A549 (cell line): ENCODE results near the gene TNS3. TPM values are rescaled to one million over a fixed set of nuclear protein-coding genes. Genes with fewer than 3 reads are reported as not detected.

ENCODE experiments used
- ATAC-seq, 2 experiments: fragments of 200-7000 bp in 1 of 2; fragments of >200 bp in 1 of 2; cut with Nextera tagmentation in 1 of 2; cut with Tn5 transposase in 1 of 2; 3 replicates each; pipeline versions ENCODE4 v1.8.0 to v1.9.1; 2018 to 2020; ENCODE audit warnings: mild to moderate bottlenecking in 1 of 2, moderate library complexity in 1 of 2
- CTCF ChIA-PET: fragments of 300-600 bp; sonication (Branson Sonifier 250); formaldehyde crosslinking; extraction: SDS; loops from one replicate; lab custom pipeline; 2021; ENCODE audit warnings: antibody characterized with exemption, inconsistent platforms; lab: Yijun Ruan, JAX
- POLR2A ChIA-PET: fragments of 350-600 bp; formaldehyde crosslinking; extraction: SDS; loops from one replicate; lab custom pipeline; 2021; ENCODE audit warnings: antibody characterized with exemption, inconsistent platforms; lab: Yijun Ruan, JAX
- DNase-seq, 2 experiments: peaks; one replicate each; pipeline versions ENCODE4 v3.0.0 to v3.0.0-alpha.2; 2011 to 2016; ENCODE audit warnings: low read depth in 1 of 2, low spot score in 1 of 2
- FAIRE-seq: peaks from 2 replicates; lab custom pipeline; 2011; peaks lifted over from hg19 to GRCh38; lab: Jason Lieb, UNC
- H3K27ac ChIP-seq, 2 experiments: fragments of >200 bp; sonication (Bioruptor Twin); formaldehyde crosslinking; 3 replicates each; pipeline ENCODE4 v1.5.1; 2016 to 2017
- H3K4me1 ChIP-seq: fragments of >200 bp; sonication (Bioruptor Twin); formaldehyde crosslinking; 3 replicates; pipeline ENCODE4 v1.6.1; 2016
- H3K4me2 ChIP-seq: fragments of >200 bp; sonication (Bioruptor Twin); formaldehyde crosslinking; 3 replicates; pipeline ENCODE4 v1.6.1; 2016
- H3K4me3 ChIP-seq: fragments of >200 bp; sonication (Bioruptor Twin); formaldehyde crosslinking; 3 replicates; pipeline ENCODE4 v1.5.1; 2016
- H3K9me3 ChIP-seq: fragments of >200 bp; sonication (Bioruptor Twin); formaldehyde crosslinking; 3 replicates; pipeline ENCODE4 v1.6.1; 2016
- BCL3 ChIP-seq: fragments of >200 bp; sonication (Bioruptor Twin); formaldehyde crosslinking; IDR thresholded peaks from 3 replicates; pipeline ENCODE4 v1.6.1; 2016
- BHLHE40 ChIP-seq: IDR thresholded peaks from 2 replicates; pipeline ENCODE4 v1.6.1; 2012; ENCODE audit warnings: low read depth, low read length, inconsistent platforms
- CBX2 ChIP-seq: fragments of 200-600 bp; sonication (generic); IDR thresholded peaks from 2 replicates; pipeline ENCODE4 v1.6.1; 2016; ENCODE audit warnings: low read depth, mild to moderate bottlenecking, borderline replicate concordance
- CEBPB ChIP-seq, 2 experiments: fragments of >200 bp in 1 of 2; sonication (Bioruptor Twin) in 1 of 2; formaldehyde crosslinking in 1 of 2; IDR thresholded peaks; 2 replicates each; pipeline ENCODE4 v1.6.1; 2012 to 2016
- CHD2 ChIP-seq: fragments of 150-350 bp; IDR thresholded peaks from 2 replicates; pipeline ENCODE4 v1.6.1; 2014; ENCODE audit warnings: low read length; ENCODE audit not compliant: partially characterized antibody
- EHMT2 ChIP-seq: fragments of 200-600 bp; sonication (generic); IDR thresholded peaks from 2 replicates; pipeline ENCODE4 v1.6.1; 2016; ENCODE audit warnings: antibody characterized with exemption, low read depth, mild to moderate bottlenecking, moderate library complexity
- FOSB ChIP-seq: fragments of 250-450 bp; sonication (Bioruptor Pico); IDR thresholded peaks from 2 replicates; pipeline ENCODE4 v1.5.0; 2020; ENCODE audit warnings: mild to moderate bottlenecking, moderate library complexity
- FOSL2 ChIP-seq, 2 experiments: fragments of 450-650 bp in 1 of 2; fragments of >200 bp in 1 of 2; sonication (Bioruptor Twin) in 1 of 2; formaldehyde crosslinking; IDR thresholded peaks; 2 replicates each; pipeline versions ENCODE4 v1.5.0 to v1.6.1; 2016 to 2020; ENCODE audit warnings: mild to moderate bottlenecking in 1 of 2, moderate library complexity in 1 of 2
- FOXS1 ChIP-seq: fragments of 250-450 bp; sonication (Bioruptor Pico); IDR thresholded peaks from 2 replicates; pipeline ENCODE4 v1.5.0; 2020; ENCODE audit warnings: mild to moderate bottlenecking, moderate library complexity
- GATA3 ChIP-seq: IDR thresholded peaks from 2 replicates; pipeline ENCODE4 v1.6.1; 2012; ENCODE audit warnings: borderline replicate concordance
- HDAC2 ChIP-seq: fragments of 200-600 bp; sonication (generic); IDR thresholded peaks from 2 replicates; pipeline ENCODE4 v1.6.1; 2016
- HEYL ChIP-seq: fragments of 250-450 bp; sonication (Bioruptor Pico); IDR thresholded peaks from 2 replicates; pipeline ENCODE4 v1.8.0; 2021; ENCODE audit warnings: mild to moderate bottlenecking, moderate library complexity
- HOXA7 ChIP-seq: fragments of 250-450 bp; sonication (Bioruptor Pico); IDR thresholded peaks from 2 replicates; pipeline ENCODE4 v1.5.0; 2020; ENCODE audit warnings: mild to moderate bottlenecking, moderate library complexity
- HOXB13 ChIP-seq: fragments of 250-450 bp; sonication (Bioruptor Pico); IDR thresholded peaks from 2 replicates; pipeline ENCODE4 v1.5.0; 2020; ENCODE audit warnings: low read depth, mild to moderate bottlenecking, moderate library complexity
- JUN ChIP-seq, 2 experiments: fragments of >200 bp; sonication (Bioruptor Twin); formaldehyde crosslinking; IDR thresholded peaks; 2 replicates in 1 of 2; 3 replicates in 1 of 2; pipeline ENCODE4 v1.6.1; 2016 to 2017
- JUNB ChIP-seq: fragments of >200 bp; sonication (Bioruptor Twin); formaldehyde crosslinking; IDR thresholded peaks from 2 replicates; pipeline ENCODE4 v1.6.1; 2016
- KDM5A ChIP-seq: fragments of 200-600 bp; sonication (generic); IDR thresholded peaks from 2 replicates; pipeline ENCODE4 v1.6.1; 2016; ENCODE audit warnings: antibody characterized with exemption, mild to moderate bottlenecking
- MYC ChIP-seq: IDR thresholded peaks from 2 replicates; pipeline ENCODE4 v1.6.1; 2012; ENCODE audit warnings: mild to moderate bottlenecking, inconsistent platforms, low read length, improper control_type of control experiment, borderline replicate concordance
- NPAS2 ChIP-seq: fragments of 250-450 bp; sonication (Bioruptor Pico); IDR thresholded peaks from 2 replicates; pipeline ENCODE4 v1.8.0; 2022; ENCODE audit warnings: mild to moderate bottlenecking, moderate library complexity, borderline replicate concordance
- NR3C1 ChIP-seq: fragments of >200 bp; sonication (Bioruptor Twin); formaldehyde crosslinking; IDR thresholded peaks from 3 replicates; pipeline ENCODE4 v1.6.1; 2017
- POLR2A ChIP-seq: IDR thresholded peaks from 2 replicates; pipeline ENCODE4 v1.6.1; 2012; ENCODE audit warnings: mild to moderate bottlenecking, low read length
- TFCP2L1 ChIP-seq: fragments of 250-450 bp; sonication (Bioruptor Pico); IDR thresholded peaks from 2 replicates; pipeline ENCODE4 v1.5.0; 2021; ENCODE audit warnings: mild to moderate bottlenecking
- ZFP36 ChIP-seq: fragments of 450-650 bp; IDR thresholded peaks from 2 replicates; pipeline ENCODE4 v1.6.1; 2014; ENCODE audit warnings: borderline replicate concordance; ENCODE audit not compliant: partially characterized antibody
- ZNF302 ChIP-seq: fragments of 250-450 bp; sonication (Bioruptor Pico); IDR thresholded peaks from 2 replicates; pipeline ENCODE4 v1.9.0; 2021; ENCODE audit warnings: inconsistent platforms, mild to moderate bottlenecking, moderate library complexity
- WGBS: methylation state at CpG from one replicate; pipeline ENCODE4 v1.1.6; 2017; ENCODE audit errors: missing lambda C conversion rate; 5-methylcytosine and 5-hydroxymethylcytosine counted together
- polyA plus RNA-seq, 4 experiments: library from polyadenylated mRNA; depleted of rRNA in 3 of 4; stranded (reverse); fragments of >200 nt; fragmentation: RNase III in 1 of 4; extraction: RNeasy Plus Mini Kit Qiagen cat#74134 plus additional on column Dnase treatment in 1 of 4; gene quantifications; 2 replicates in 3 of 4; 3 replicates in 1 of 4; pipeline ENCODE4 v1.2.3, GENCODE V29; 2011 to 2017
- TF ChIP-seq, protein P1 (sequence below): fragments of >200 bp; sonication (Bioruptor Twin); formaldehyde crosslinking; IDR thresholded peaks from 2 replicates; pipeline ENCODE4 v1.6.1; 2016
- TF ChIP-seq, protein P2 (sequence below): fragments of 250-450 bp; sonication (Bioruptor Pico); IDR thresholded peaks from 2 replicates; pipeline ENCODE4 v1.5.0; 2020; ENCODE audit warnings: low read depth, mild to moderate bottlenecking, moderate library complexity

The TNS3 gene
- polyA plus RNA-seq, 2 of the 4 experiments (the other 2 are of a cell fraction), result 107 to 134 TPM

DNA sequence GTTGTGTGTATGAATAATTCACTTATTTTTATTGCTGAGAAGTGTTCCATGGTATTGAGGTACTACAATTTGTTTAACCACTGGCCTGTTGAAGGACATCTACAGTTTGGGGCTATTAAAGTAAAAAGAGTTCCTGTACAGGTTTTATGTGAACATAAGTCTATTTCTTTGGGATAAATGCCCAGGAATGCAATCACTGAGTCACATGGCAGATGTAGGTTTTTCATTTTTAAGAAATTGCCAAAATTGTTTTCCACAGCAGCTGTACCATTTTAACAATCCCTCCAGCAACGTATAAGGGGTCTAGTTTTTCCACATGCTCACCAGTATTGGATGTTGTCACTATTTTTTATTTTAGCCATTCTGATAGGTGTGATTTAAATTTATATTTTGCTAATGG is 243.9 kb downstream of the TNS3 start:
- Histone ChIP-seq H3K4me3 (no peak overlapping the region), H3K9me3 (no peaks in the 10 kb centered on the region), H3K4me1 (peaks cover 29% of the 10 kb centered on the region; the same call in 2 of the 3 replicates), H3K4me2 (no peak overlapping the region), H3K27ac (no peak overlapping the region)
- CTCF ChIA-PET, result no interaction called here
- DNase-seq, result no peak
- no peak for FAIRE-seq
- POLR2A ChIA-PET, result no interaction called here
- no peak for ATAC-seq
- 96% methylated on average over 1 of the region's 1 CpG for WGBS
- TF ChIP-seq HOXA7 (CRISPR knock-in tag), result no peak
- TF ChIP-seq JUN (IDR thresholded peaks at IDR 0.05), result no peak
- no peak for TF ChIP-seq FOSL2 (IDR thresholded peaks at IDR 0.05)
- TF ChIP-seq FOSL2 (CRISPR knock-in tag; IDR thresholded peaks at IDR 0.05), result no peak
- no peak for TF ChIP-seq FOXS1
- TF ChIP-seq NR3C1, result no peak
- no peak for TF ChIP-seq HOXB13
- TF ChIP-seq EHMT2, result no peak
- TF ChIP-seq BCL3, result no peak
- no peak for TF ChIP-seq ZNF302 (CRISPR knock-in tag)
- TF ChIP-seq CEBPB (IDR thresholded peaks at IDR 0.05), result no peak
- TF ChIP-seq BHLHE40, result no peak
- TF ChIP-seq KDM5A, result no peak
- no peak for TF ChIP-seq TFCP2L1 (CRISPR knock-in tag)
- no peak for TF ChIP-seq MYC
- TF ChIP-seq, protein P1, sequence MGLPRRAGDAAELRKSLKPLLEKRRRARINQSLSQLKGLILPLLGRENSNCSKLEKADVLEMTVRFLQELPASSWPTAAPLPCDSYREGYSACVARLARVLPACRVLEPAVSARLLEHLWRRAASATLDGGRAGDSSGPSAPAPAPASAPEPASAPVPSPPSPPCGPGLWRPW, result no peak
- no peak for TF ChIP-seq NPAS2 (CRISPR knock-in tag)

- DNase-seq, result peak in 1 of 2 experiments; percentile 56
- Histone ChIP-seq H3K27ac (no peak overlapping the region), H3K4me2 (no peak overlapping the region), H3K4me3 (no peak overlapping the region), H3K4me1 (peaks cover 29% of the 10 kb centered on the region; the same call in 2 of the 3 replicates), H3K9me3 (no peaks in the 10 kb centered on the region)
- CTCF ChIA-PET, result no interaction called here
- POLR2A ChIA-PET, result no interaction called here
- TF ChIP-seq MYC, result no peak
- TF ChIP-seq CHD2, result no peak
- TF ChIP-seq NPAS2 (CRISPR knock-in tag), result no peak
- no peak for TF ChIP-seq JUNB
- no peak for TF ChIP-seq ZFP36
- TF ChIP-seq GATA3, result no peak
- TF ChIP-seq HEYL, result no peak
- no peak for TF ChIP-seq POLR2A
- TF ChIP-seq HDAC2, result no peak
- TF ChIP-seq FOSB (CRISPR knock-in tag), result no peak
- TF ChIP-seq BHLHE40, result no peak
- no peak for TF ChIP-seq CBX2
- TF ChIP-seq, protein P2, sequence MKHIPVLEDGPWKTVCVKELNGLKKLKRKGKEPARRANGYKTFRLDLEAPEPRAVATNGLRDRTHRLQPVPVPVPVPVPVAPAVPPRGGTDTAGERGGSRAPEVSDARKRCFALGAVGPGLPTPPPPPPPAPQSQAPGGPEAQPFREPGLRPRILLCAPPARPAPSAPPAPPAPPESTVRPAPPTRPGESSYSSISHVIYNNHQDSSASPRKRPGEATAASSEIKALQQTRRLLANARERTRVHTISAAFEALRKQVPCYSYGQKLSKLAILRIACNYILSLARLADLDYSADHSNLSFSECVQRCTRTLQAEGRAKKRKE (CRISPR knock-in tag), result no peak
- 54% methylated on average over 3 of the region's 3 CpGs for WGBS
- peak; percentile 70 to 74 for ATAC-seq
- no peak for FAIRE-seq
These were observed 244.4 kb downstream of the TNS3 start for GRCh38 chr7:47337531-47337930.
